HL-60 (cell line): ENCODE measurements around the gene ALG8.

Experiments
- DNase-seq, 2 experiments: peaks; one replicate each; pipeline ENCODE4 v3.0.0-alpha.2; 2010 to 2020; ENCODE audit warnings: low read depth in 1 of 2, low spot score in 1 of 2
- H3K27ac ChIP-seq: fragments of 250-450 bp; sonication (Bioruptor Pico); replicated peaks from 2 replicates; pipeline ENCODE4 v1.5.1; 2020; ENCODE audit warnings: mild to moderate bottlenecking, moderate library complexity
- H3K27me3 ChIP-seq: fragments of 250-450 bp; sonication (Bioruptor Pico); 2 replicates; pipeline ENCODE4 v1.5.1; 2021; ENCODE audit warnings: mild to moderate bottlenecking, moderate library complexity; ENCODE audit not compliant: insufficient read depth, poor library complexity, severe bottlenecking
- H3K4me3 ChIP-seq: replicated peaks from 2 replicates; pipeline ENCODE4 v1.5.1; 2011; ENCODE audit warnings: mild to moderate bottlenecking, control low read depth, low read length; ENCODE audit not compliant: insufficient read depth
- CTCF ChIP-seq: IDR thresholded peaks from one replicate; pipeline ENCODE4 v1.5.1; 2011; ENCODE audit warnings: low read length, control low read depth, inconsistent platforms; ENCODE audit not compliant: insufficient read depth
- GABPA ChIP-seq: IDR thresholded peaks from 2 replicates; pipeline ENCODE4 v1.6.1; 2012; ENCODE audit warnings: low read depth
- POLR2AphosphoS5 ChIP-seq: IDR thresholded peaks from 2 replicates; pipeline ENCODE4 v1.6.1; 2012; ENCODE audit warnings: low read depth
- REST ChIP-seq: IDR thresholded peaks from 2 replicates; pipeline ENCODE4 v1.6.1; 2012; ENCODE audit warnings: low read depth; ENCODE audit not compliant: insufficient replicate concordance
- SPI1 ChIP-seq: IDR thresholded peaks from 2 replicates; pipeline ENCODE4 v1.6.1; 2012; ENCODE audit warnings: low read depth, mild to moderate bottlenecking, borderline replicate concordance

ALG8 gene

DNA sequence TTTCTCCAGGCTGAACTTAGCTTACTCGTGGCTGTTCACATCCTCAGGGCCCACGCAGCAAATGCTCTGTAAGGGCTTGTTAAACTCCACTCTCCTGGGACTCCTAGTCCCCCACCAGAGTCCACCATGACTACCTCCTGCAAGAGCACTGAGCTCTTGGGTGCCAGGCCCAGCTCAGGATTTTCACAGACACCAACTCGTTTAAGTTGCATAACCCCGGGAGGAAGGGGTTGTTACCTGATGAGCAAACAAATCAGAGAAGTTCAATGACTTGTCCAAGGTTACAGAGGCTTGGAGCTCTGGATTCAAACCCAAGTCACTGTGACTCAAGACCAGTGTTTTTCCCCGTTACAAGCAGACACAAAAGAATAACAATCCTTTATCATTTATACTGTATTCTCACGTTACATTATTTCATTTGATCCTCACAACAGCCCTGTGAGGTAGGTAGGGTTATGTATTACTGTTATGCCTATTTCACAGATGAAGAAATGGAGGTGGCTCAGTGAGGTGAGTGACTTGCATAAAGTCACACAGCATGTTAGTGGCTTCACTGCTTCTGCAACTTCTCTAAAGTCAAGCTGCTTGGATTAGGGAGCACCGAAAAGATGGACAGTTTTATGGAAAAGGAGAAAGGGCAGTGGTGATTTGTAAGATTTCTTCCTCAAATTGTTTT is 31.6 kb upstream of the ALG8 start:
- Histone ChIP-seq H3K4me3 (no peak overlapping the region), H3K27ac (no peak overlapping the region), H3K27me3 (no peaks in the 10 kb centered on the region)
- TF ChIP-seq CTCF, result no peak
- TF ChIP-seq POLR2AphosphoS5, result no peak
- TF ChIP-seq REST, result no peak
- TF ChIP-seq SPI1, result no peak
- no peak for TF ChIP-seq GABPA
- DNase-seq, result no peak

GRCh38 chr11:78170413-78170812 is 31.0 kb upstream of the ALG8 start:
- no peaks in the 10 kb centered on the region for H3K27me3 ChIP-seq
- no peak for DNase-seq
- H3K4me3 ChIP-seq, result no peak overlapping the region
- H3K27ac ChIP-seq, result no peak overlapping the region
- TF ChIP-seq SPI1, result no peak
- no peak for TF ChIP-seq CTCF
- no peak for TF ChIP-seq GABPA
- TF ChIP-seq REST, result no peak
- no peak for TF ChIP-seq POLR2AphosphoS5

GRCh38 chr11:78168539-78169477 is 29.4 kb upstream of the ALG8 start:
- Histone ChIP-seq H3K4me3 (no peak overlapping the region), H3K27me3 (no peaks in the 10 kb centered on the region), H3K27ac (no peak overlapping the region)
- TF ChIP-seq CTCF (no peak), POLR2AphosphoS5 (no peak), GABPA (no peak)
- DNase-seq, result no peak
